ENCODE data around the gene TTLL9.

TTLL9 gene

DNA sequence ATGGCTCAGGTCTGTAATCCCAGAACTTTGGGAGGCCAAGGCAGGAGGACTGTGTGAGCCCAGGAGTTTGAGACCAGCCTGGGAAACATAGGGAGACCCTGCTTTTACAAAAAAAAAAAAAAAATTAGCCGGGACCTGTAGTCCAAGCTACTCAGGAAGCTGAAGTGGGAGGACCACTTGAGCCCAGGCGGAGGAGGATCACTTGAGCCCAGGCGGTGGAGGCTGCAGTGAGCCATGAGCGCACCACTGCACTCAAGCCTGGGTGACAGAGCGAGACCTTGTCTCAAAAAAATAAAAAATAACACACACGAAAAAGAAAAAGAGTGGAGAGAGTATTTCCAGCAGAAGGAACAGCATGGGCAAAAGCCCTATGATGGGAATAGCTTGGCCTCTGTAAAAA, 2.0 kb downstream of the TTLL9 start:
- FAIRE-seq (no peak), DNase-seq (ENCODE audit: insufficient read length) (no peak)
- TF ChIP-seq POLR2AphosphoS5 (IDR thresholded peaks at IDR 0.05; ENCODE audit: low read depth, low read length) (no peak), TAF1 (IDR thresholded peaks at IDR 0.05; ENCODE audit: borderline replicate concordance, low read depth, low read length) (no peak)

DNA sequence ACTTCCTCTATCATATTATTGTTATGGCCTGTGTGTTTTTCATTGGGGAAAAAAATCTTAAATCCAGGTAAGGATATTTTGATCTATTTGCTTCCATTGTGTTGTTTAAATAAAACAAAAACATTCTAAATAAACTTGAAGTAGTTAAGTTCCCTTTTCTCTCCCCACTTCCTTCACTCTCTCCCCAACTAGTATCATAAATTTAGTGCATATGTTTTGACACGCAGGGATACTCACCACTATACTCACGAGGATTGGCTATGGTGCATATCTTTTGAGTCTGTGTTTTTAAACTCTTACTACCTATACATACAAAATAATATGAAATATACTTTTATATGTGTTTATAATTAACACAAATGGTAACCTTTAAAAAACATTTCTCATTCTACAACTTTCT, 5.2 kb downstream of the TTLL9 start:
- FAIRE-seq (no peak), DNase-seq (ENCODE audit: insufficient read length) (no peak)
- TF ChIP-seq POLR2A (IDR thresholded peaks at IDR 0.05; ENCODE audit: low read depth, low read length) (no peak), TAF1 (IDR thresholded peaks at IDR 0.05; ENCODE audit: borderline replicate concordance, low read depth, low read length) (no peak), POLR2AphosphoS5 (IDR thresholded peaks at IDR 0.05; ENCODE audit: low read depth, low read length) (no peak)

DNA sequence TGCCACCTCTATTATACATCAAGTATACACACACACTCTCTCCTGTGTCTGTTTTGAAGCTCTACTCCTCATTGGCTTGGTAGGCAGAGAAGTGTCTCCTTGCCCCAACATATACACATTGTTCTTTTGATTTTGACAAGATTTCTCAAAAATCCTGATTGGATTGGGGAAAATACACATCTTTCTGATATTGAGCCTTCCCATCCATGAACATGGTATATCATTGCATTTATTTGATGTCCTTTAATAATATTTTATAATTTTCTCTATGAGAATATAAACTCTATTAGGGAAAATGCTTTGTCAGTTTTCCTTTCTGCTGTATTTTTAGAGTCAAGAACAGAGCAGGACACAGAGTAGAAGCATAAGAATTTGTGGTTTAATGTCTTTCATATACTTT, 7.2 kb downstream of the TTLL9 start:
- TF ChIP-seq POLR2A (IDR thresholded peaks at IDR 0.05; ENCODE audit: low read depth, low read length) (no peak), TAF1 (IDR thresholded peaks at IDR 0.05; ENCODE audit: borderline replicate concordance, low read depth, low read length) (no peak), POLR2AphosphoS5 (IDR thresholded peaks at IDR 0.05; ENCODE audit: low read depth, low read length) (no peak)
- no peak for FAIRE-seq
- no peak for DNase-seq (ENCODE audit: insufficient read length)

DNA sequence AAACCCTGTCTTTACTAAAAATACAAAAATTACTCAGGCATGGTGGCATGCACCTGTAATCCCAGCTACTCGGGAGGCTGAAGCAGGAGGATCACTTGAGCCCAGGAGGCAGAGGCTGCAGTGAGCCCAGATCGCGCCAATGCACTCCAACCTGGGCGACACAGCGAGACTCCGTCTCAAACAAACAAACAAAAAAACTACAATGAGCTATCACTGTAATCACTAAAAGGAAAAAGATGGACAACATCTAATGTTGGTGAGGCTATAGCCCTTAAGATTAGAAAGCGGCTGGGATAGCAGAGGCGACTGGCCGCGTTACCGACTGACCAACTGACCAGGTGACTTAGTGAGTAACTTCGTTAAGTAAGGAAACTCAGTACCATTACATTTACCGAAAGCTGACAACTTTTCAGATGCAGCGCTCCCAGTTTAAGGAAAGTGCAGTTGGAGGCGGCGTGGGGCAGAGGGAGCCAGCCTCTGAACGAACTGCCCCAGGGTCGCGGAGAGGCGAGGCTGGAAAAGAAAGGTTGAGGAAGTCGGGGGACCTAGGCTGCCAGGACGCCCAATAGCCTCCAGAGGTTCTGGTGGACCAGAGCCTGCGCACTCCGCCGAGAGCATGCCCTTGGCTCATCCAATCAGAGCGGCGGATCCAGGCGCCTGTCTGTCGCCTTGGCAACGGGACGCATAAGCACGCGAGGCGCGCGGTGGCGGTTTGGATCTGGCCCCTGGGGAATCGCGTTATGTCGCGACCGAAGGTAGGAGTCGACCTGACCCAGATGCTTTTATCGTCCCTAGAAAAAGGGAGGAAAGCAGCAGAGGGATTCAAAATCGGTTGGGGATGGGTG, 8.9 kb downstream of the TTLL9 start:
- TF ChIP-seq POLR2A (IDR thresholded peaks at IDR 0.05; ENCODE audit: low read depth, low read length) (no peak), TAF1 (IDR thresholded peaks at IDR 0.05; ENCODE audit: borderline replicate concordance, low read depth, low read length) (no peak), POLR2AphosphoS5 (IDR thresholded peaks at IDR 0.05; ENCODE audit: low read depth, low read length) (no peak)
- DNase-seq (ENCODE audit: insufficient read length): peak; percentile 84
- no peak for FAIRE-seq

DNA sequence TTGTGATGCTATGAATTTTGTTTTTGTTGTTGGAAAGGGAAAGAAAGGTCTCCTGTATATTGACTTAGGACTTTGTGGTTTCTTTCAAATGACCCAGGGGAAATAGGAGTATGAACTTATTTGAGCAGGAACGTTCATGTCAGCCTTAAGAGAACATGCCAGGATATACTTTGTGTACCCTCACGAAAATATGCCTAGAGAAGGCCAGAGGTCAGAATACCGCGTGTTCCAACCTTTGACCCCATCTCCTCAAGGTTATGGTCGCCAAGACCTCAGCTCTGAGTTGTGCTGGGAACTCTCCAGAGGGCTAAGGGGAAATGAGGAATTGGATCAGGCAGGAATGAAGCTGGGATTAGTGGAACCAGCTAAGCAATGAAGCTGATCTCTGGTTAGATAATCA, 11.5 kb downstream of the TTLL9 start:
- no peak for TF ChIP-seq POLR2A (IDR thresholded peaks at IDR 0.05; ENCODE audit: low read depth, low read length)
- no peak for DNase-seq (ENCODE audit: insufficient read length)
- FAIRE-seq: no peak

DNA sequence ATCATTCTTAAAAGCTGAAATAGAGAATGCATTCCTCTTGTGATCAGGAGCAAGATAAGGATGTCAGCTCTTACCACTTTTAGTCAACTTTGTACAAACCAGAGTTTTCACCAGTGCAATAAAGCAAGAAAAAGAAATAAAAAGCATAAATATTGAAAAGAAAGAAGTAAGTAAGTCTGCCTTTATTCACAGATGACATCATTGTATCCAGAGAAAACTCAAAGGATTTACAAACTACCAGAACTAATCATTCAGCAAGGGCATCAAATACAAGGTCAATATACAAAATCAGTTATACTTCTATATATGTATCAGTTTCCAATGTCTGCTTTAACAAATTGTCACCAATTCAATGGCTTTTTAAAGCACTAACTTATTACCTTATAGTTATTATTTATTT, 13.4 kb downstream of the TTLL9 start:
- TF ChIP-seq POLR2A (IDR thresholded peaks at IDR 0.05; ENCODE audit: low read depth, low read length) (no peak), TAF1 (IDR thresholded peaks at IDR 0.05; ENCODE audit: borderline replicate concordance, low read depth, low read length) (no peak), POLR2AphosphoS5 (IDR thresholded peaks at IDR 0.05; ENCODE audit: low read depth, low read length) (no peak)
- no peak for DNase-seq (ENCODE audit: insufficient read length)
- no peak for FAIRE-seq

DNA sequence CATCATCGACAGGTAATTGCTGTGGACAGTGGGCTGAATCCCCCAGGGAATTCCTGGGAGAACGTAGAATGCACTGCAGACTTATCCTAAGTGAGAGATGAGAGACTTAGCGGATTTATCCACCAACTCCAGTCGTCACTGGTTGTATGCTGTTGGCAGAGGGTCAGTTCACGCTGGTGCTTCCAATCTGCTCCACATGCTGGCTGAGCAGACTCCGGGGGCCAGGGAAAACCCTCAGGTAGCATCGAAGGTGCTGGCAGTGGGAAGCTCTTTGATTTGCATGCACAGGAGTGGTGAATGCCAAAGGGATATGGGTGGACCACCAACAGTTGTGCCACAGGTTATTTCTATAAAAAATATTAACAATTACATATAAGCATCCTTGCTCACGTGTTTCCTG, 20.2 kb downstream of the TTLL9 start:
- TF ChIP-seq POLR2A (IDR thresholded peaks at IDR 0.05; ENCODE audit: low read depth, low read length): no peak
- no peak for TF ChIP-seq POLR2AphosphoS5 (IDR thresholded peaks at IDR 0.05; ENCODE audit: low read depth, low read length)
- no peak for TF ChIP-seq TAF1 (IDR thresholded peaks at IDR 0.05; ENCODE audit: borderline replicate concordance, low read depth, low read length)
- FAIRE-seq: no peak
- DNase-seq (ENCODE audit: insufficient read length): no peak

DNA sequence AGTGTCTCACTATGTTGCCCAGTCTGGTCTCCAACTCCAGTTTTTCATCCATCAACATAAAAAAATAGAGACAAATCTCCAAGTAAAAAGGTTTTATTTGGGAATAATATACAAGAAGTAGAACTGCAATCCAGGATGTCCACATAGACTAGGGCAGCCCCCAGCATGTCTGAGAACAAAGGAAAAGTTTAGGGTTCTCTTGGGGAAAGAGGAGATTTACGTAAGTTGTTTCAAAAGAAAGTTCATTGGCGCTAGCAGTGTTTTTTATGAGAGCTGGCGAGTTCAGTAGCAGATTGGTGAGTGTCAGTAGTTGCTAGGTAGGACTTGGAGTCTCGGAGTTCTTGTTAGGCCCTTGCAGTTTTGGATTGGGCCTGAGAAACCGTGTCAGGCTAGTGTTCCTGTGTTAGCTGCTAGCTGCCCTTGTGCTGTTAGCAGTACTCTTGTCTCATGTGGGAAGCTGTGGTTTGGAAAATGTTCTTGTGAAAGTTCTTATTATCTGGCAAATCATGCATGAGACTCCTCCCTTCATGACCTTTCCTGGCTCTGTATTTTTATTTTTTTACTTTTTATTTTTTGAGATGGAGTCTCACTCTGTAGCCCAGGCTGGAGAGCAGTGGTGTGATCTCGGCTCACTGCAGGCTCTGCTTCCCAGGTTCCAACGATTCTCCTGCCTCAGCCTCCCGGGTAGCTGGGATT, 24.7 kb downstream of the TTLL9 start:
- TF ChIP-seq POLR2AphosphoS5 (IDR thresholded peaks at IDR 0.05; ENCODE audit: low read depth, low read length): peak; percentile 34; the same call in 1 of the 2 replicates
- no peak for TF ChIP-seq TAF1 (IDR thresholded peaks at IDR 0.05; ENCODE audit: borderline replicate concordance, low read depth, low read length)
- peak; percentile 40; the same call in 1 of the 2 replicates for TF ChIP-seq POLR2A (IDR thresholded peaks at IDR 0.05; ENCODE audit: low read depth, low read length)
- peak; percentile 54 for DNase-seq (ENCODE audit: insufficient read length)
- peak; percentile 90 for FAIRE-seq

DNA sequence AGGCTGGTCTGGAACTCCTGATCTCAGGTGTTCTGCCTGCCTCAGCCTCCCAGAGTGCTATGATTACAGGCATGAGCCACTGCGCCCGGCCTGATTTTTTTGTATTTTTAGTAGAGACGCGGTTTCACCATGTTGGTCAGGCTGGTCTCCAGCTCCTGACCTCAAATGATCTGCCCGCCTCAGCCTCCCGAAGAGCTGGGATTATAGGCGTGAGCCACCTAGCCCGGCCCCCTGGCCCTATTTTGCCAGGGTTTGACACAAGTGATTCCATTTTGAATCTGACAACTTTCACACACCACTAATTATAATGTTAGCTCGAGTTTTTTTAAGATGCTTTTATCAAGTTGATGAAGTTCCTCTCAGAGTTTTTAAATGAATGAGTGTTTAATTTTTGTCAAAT, 25.6 kb downstream of the TTLL9 start:
- DNase-seq (ENCODE audit: insufficient read length) (no peak), FAIRE-seq (no peak)
- no peak for TF ChIP-seq POLR2AphosphoS5 (IDR thresholded peaks at IDR 0.05; ENCODE audit: low read depth, low read length)

DNA sequence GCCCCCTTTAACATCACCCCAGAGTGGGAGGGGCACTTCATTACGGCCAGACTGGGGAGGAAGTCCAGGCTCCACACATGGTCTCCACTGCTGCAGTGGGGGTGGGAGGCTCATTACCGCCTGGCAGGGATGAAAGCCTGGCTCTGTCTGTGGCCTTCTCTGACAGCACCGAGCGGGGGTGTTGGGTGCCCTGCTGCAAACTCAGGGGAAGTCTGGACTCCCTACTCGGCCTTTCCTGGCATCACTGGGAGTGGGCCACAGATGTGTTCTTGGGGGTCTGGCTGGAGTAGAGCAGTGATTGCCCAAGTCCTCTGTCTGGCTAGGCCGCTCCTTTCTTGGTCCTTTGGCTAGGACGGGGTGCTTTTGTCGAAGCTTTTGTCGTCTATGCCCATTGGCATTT, 27.1 kb downstream of the TTLL9 start:
- TF ChIP-seq TAF1 (IDR thresholded peaks at IDR 0.05; ENCODE audit: borderline replicate concordance, low read depth, low read length) (no peak), POLR2AphosphoS5 (IDR thresholded peaks at IDR 0.05; ENCODE audit: low read depth, low read length) (no peak), POLR2A (IDR thresholded peaks at IDR 0.05; ENCODE audit: low read depth, low read length) (no peak)
- no peak for DNase-seq (ENCODE audit: insufficient read length)
- no peak for FAIRE-seq

DNA sequence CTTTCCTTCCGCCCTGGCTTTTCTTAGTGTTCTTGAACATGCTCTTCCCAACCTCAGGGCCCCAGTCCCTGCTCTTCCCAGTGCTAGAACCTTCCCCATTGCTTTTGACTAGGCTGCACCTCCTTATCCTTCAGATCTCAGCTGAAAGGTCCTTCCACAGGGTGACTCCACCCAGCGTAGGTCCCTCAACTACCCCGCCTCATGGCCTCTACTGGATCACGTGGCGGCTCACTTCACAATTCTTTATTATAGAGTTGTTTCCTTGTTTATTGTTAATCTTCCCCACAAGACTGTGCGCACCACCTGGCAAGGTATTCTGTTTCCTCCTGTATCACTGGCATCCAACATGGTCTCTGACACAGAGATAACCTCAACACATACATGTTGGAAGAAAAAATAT, 31.2 kb downstream of the TTLL9 start:
- DNase-seq (ENCODE audit: insufficient read length) (no peak), FAIRE-seq (no peak)

DNA sequence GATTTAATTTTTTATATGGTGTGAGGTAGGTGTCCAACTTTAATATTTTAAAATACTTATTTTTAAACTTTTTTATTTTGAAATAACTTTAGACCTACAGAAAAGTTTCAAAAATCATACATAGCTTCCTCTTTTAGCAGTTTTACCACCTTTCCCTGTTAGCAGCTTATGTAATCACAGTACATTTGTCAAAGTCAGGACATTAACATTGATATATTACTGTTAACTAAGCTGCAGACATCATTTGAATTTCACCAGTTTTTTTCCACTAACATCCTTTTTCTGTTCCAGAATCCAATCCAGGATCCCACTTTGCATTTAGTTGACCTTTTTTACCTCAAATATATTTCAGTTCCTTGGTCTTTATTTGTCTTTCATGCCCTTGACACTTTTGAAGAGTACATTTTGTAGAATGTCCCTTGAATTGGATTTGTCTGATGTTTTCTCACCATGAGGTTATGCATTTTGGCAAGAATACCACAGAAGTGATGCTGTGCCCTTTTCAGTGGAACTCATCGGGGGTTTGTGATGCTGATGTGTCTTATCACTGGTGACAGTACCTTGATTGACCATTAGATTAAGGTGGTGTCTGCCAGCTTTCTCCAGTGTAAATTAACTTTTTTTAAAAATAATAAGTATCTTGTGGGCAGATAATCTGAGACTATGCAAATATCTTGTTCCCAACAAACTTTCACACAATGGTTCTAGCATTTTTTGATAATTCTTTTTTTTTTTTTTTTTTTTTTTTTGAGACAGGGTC, 33.4 kb downstream of the TTLL9 start:
- no peak for TF ChIP-seq POLR2A (IDR thresholded peaks at IDR 0.05; ENCODE audit: low read depth, low read length)
- TF ChIP-seq TAF1 (IDR thresholded peaks at IDR 0.05; ENCODE audit: borderline replicate concordance, low read depth, low read length): no peak
- no peak for TF ChIP-seq POLR2AphosphoS5 (IDR thresholded peaks at IDR 0.05; ENCODE audit: low read depth, low read length)
- FAIRE-seq (no peak), DNase-seq (ENCODE audit: insufficient read length) (no peak)

More for the DNA sequence above, 31.2 kb downstream of the TTLL9 start:
- no peak for TF ChIP-seq POLR2A (IDR thresholded peaks at IDR 0.05; ENCODE audit: low read depth, low read length)
- no peak for TF ChIP-seq TAF1 (IDR thresholded peaks at IDR 0.05; ENCODE audit: borderline replicate concordance, low read depth, low read length)

Measured in GM12892 (cell line).